Measurements from ENCODE around the gene NINL.

NINL gene

GRCh38 chr20:25509084-25509483 is 76.2 kb downstream of the NINL start:
- Histone ChIP-seq H3K27ac (ENCODE audit: low read depth, low read length, poor library complexity, severe bottlenecking) (no peak overlapping the region), H3K27me3 (ENCODE audit: insufficient read depth, low read length) (peaks cover 7% of the 10 kb centered on the region; the same call in 1 of the 2 replicates), H2AFZ (ENCODE audit: low read length) (no peak overlapping the region), H3K4me3 (ENCODE audit: low read depth, low read length, poor library complexity, severe bottlenecking) (no peak overlapping the region), H4K20me1 (ENCODE audit: insufficient read depth, low read length) (no peaks in the 10 kb centered on the region), H3K4me1 (ENCODE audit: insufficient read depth, low read length, severe bottlenecking) (no peaks in the 10 kb centered on the region), H3K79me2 (ENCODE audit: insufficient read depth, low read length) (no peaks in the 10 kb centered on the region), H3F3A (ENCODE audit: insufficient read depth, low read length) (no peaks in the 10 kb centered on the region), H3K9me3 (ENCODE audit: low read length) (no peaks in the 10 kb centered on the region), H3K9me2 (ENCODE audit: low read depth, low read length) (no peaks in the 10 kb centered on the region), H3K36me3 (ENCODE audit: insufficient read depth, low read length) (no peaks in the 10 kb centered on the region; the same call in 1 of the 2 replicates), H3K9ac (ENCODE audit: low read length) (no peak overlapping the region), H3K4me2 (ENCODE audit: low read length) (no peak overlapping the region)
- TF ChIP-seq EZH2 (IDR thresholded peaks at IDR 0.05; ENCODE audit: borderline replicate concordance, low read length) (no peak), CTCF (IDR thresholded peaks at IDR 0.05; ENCODE audit: low read length) (no peak)

GRCh38 chr20:25508083-25508770 is 77.1 kb downstream of the NINL start:
- Histone ChIP-seq H3F3A (ENCODE audit: insufficient read depth, low read length) (no peaks in the 10 kb centered on the region), H4K20me1 (ENCODE audit: insufficient read depth, low read length) (no peaks in the 10 kb centered on the region), H3K4me1 (ENCODE audit: insufficient read depth, low read length, severe bottlenecking) (no peaks in the 10 kb centered on the region), H3K9me2 (ENCODE audit: low read depth, low read length) (no peaks in the 10 kb centered on the region), H3K27me3 (ENCODE audit: insufficient read depth, low read length) (peaks cover 7% of the 10 kb centered on the region; the same call in 1 of the 2 replicates), H3K36me3 (ENCODE audit: insufficient read depth, low read length) (no peaks in the 10 kb centered on the region; the same call in 1 of the 2 replicates), H3K9me3 (ENCODE audit: low read length) (no peaks in the 10 kb centered on the region), H3K79me2 (ENCODE audit: insufficient read depth, low read length) (no peaks in the 10 kb centered on the region), H3K9ac (ENCODE audit: low read length) (no peak overlapping the region), H3K4me2 (ENCODE audit: low read length) (no peak overlapping the region), H2AFZ (ENCODE audit: low read length) (no peak overlapping the region), H3K4me3 (ENCODE audit: low read depth, low read length, poor library complexity, severe bottlenecking) (no peak overlapping the region), H3K27ac (ENCODE audit: low read depth, low read length, poor library complexity, severe bottlenecking) (no peak overlapping the region)
- no peak for TF ChIP-seq CTCF (IDR thresholded peaks at IDR 0.05; ENCODE audit: low read length)
- TF ChIP-seq EZH2 (IDR thresholded peaks at IDR 0.05; ENCODE audit: borderline replicate concordance, low read length), result no peak

GRCh38 chr20:25507385-25508082 is 77.8 kb downstream of the NINL start:
- no peak for TF ChIP-seq CTCF (IDR thresholded peaks at IDR 0.05; ENCODE audit: low read length)
- TF ChIP-seq EZH2 (IDR thresholded peaks at IDR 0.05; ENCODE audit: borderline replicate concordance, low read length), result no peak
- Histone ChIP-seq H3K36me3 (ENCODE audit: insufficient read depth, low read length) (no peaks in the 10 kb centered on the region; the same call in 1 of the 2 replicates), H3K9ac (ENCODE audit: low read length) (no peak overlapping the region), H3F3A (ENCODE audit: insufficient read depth, low read length) (no peaks in the 10 kb centered on the region), H3K4me2 (ENCODE audit: low read length) (no peak overlapping the region), H3K4me1 (ENCODE audit: insufficient read depth, low read length, severe bottlenecking) (no peaks in the 10 kb centered on the region), H3K27ac (ENCODE audit: low read depth, low read length, poor library complexity, severe bottlenecking) (no peak overlapping the region), H3K27me3 (ENCODE audit: insufficient read depth, low read length) (peaks cover 7% of the 10 kb centered on the region; the same call in 1 of the 2 replicates), H2AFZ (ENCODE audit: low read length) (no peak overlapping the region), H4K20me1 (ENCODE audit: insufficient read depth, low read length) (no peaks in the 10 kb centered on the region), H3K9me3 (ENCODE audit: low read length) (no peaks in the 10 kb centered on the region), H3K79me2 (ENCODE audit: insufficient read depth, low read length) (no peaks in the 10 kb centered on the region), H3K9me2 (ENCODE audit: low read depth, low read length) (no peaks in the 10 kb centered on the region), H3K4me3 (ENCODE audit: low read depth, low read length, poor library complexity, severe bottlenecking) (no peak overlapping the region)

Data from OCI-LY1 (cell line).